Hematopoietic multipotent progenitor cell (in vitro differentiated cells): Measurements from ENCODE around the gene FBXL4. TPM values are rescaled to one million over a fixed set of nuclear protein-coding genes. Genes with fewer than 3 reads are reported as not detected.

ENCODE experiments used
- DNase-seq, 3 donors: peaks; one replicate each; pipeline ENCODE4 v3.0.0-alpha.2; 2011 to 2015; ENCODE audit warnings: low read depth in 2 of 3, low spot score in 2 of 3
- total RNA-seq: library from RNA; depleted of rRNA; stranded (reverse); fragments of >200 nt; gene quantifications from one replicate; pipeline ENCODE4 v1.2.3, GENCODE V29; 2012

Gene FBXL4
- total RNA-seq, 1 donor: 14.0 TPM

GRCh38 chr6:98887650-98888049, 60.1 kb downstream of the FBXL4 start:
- DNase-seq: no peak

- DNase-seq: no peak
These were observed 62.4 kb downstream of the FBXL4 start for GRCh38 chr6:98885330-98885729.

GRCh38 chr6:98880486-98880885, 67.3 kb downstream of the FBXL4 start:
- no peak for DNase-seq

GRCh38 chr6:98877250-98877649, 70.5 kb downstream of the FBXL4 start:
- DNase-seq: no peak

GRCh38 chr6:98875375-98875774, 72.4 kb downstream of the FBXL4 start:
- no peak for DNase-seq

GRCh38 chr6:98871821-98872220, 75.9 kb downstream of the FBXL4 start:
- no peak for DNase-seq

GRCh38 chr6:98871057-98871456, 76.7 kb downstream of the FBXL4 start:
- no peak for DNase-seq

GRCh38 chr6:98864497-98864896, 83.2 kb downstream of the FBXL4 start:
- DNase-seq: no peak

- no peak for DNase-seq
These were observed 99.1 kb downstream of the FBXL4 start for GRCh38 chr6:98848539-98849242.

GRCh38 chr6:98847779-98848538, 99.8 kb downstream of the FBXL4 start:
- DNase-seq: peak in 1 of 3 donors; percentile 20

GRCh38 chr6:98847416-98847778, 100.3 kb downstream of the FBXL4 start:
- DNase-seq: peak in 1 of 3 donors; percentile 15

GRCh38 chr6:98846021-98846380, 101.7 kb downstream of the FBXL4 start:
- no peak for DNase-seq

GRCh38 chr6:98845211-98846020, 102.3 kb downstream of the FBXL4 start:
- peak in 2 of 3 donors; percentile 66 to 75 for DNase-seq

GRCh38 chr6:98844244-98845210, 103.2 kb downstream of the FBXL4 start:
- DNase-seq: peak in 1 of 3 donors; percentile 22

GRCh38 chr6:98843271-98844243, 104.2 kb downstream of the FBXL4 start:
- peak in 1 of 3 donors; percentile 30 for DNase-seq

GRCh38 chr6:98842342-98843180, 105.2 kb downstream of the FBXL4 start:
- DNase-seq: peak in 1 of 3 donors; percentile 8

GRCh38 chr6:98841621-98842341, 106.0 kb downstream of the FBXL4 start:
- peak in 1 of 3 donors; percentile 19 for DNase-seq
